ENCODE data around the gene GPR61.

Gene GPR61

GRCh38 chr1:109517337-109517736, 22.3 kb upstream of the GPR61 start:
- Histone ChIP-seq H3K18ac (ENCODE audit: low read length) (no peak overlapping the region), H2AK5ac (ENCODE audit: low read depth, low read length) (no peak overlapping the region), H3K4me1 (ENCODE audit: control insufficient read depth in 2 of 2, insufficient read depth in 1 of 2, low read depth in 1 of 2, low read length in 2 of 2) (peaks cover 0 to 9% of the 10 kb centered on the region in 2 donors)

GRCh38 chr1:109521002-109521951, 18.4 kb upstream of the GPR61 start:
- Histone ChIP-seq H3K18ac (ENCODE audit: low read length) (no peak overlapping the region), H4K91ac (ENCODE audit: low read depth, low read length, poor library complexity) (no peak overlapping the region), H4K8ac (ENCODE audit: low read depth, low read length) (no peak overlapping the region), H2BK120ac (ENCODE audit: low read depth, low read length) (no peak overlapping the region), H3K4ac (ENCODE audit: low read length) (no peak overlapping the region), H3K36me3 (replicated peaks in 1 of 2; ENCODE audit: control insufficient read depth in 2 of 2, insufficient read depth in 2 of 2, low read length in 2 of 2) (no peaks in the 10 kb centered on the region), H2BK15ac (ENCODE audit: low read length) (no peak overlapping the region), H3K14ac (ENCODE audit: low read length) (no peak overlapping the region), H3K27me3 (ENCODE audit: control insufficient read depth in 3 of 3, insufficient read depth in 3 of 3, low read depth in 1 of 3, low read length in 3 of 3) (peaks cover 0 to 54% (median 0%) of the 10 kb centered on the region in 3 experiments), H2BK5ac (ENCODE audit: low read length) (no peak overlapping the region), H3K4me1 (ENCODE audit: control insufficient read depth in 2 of 2, insufficient read depth in 1 of 2, low read depth in 1 of 2, low read length in 2 of 2) (peaks cover 0 to 9% of the 10 kb centered on the region in 2 donors), H3K4me2 (ENCODE audit: insufficient read depth, low read length, poor library complexity, severe bottlenecking) (no peak overlapping the region), H3K79me1 (ENCODE audit: low read depth, low read length) (no peaks in the 10 kb centered on the region), H3K9ac (ENCODE audit: low read depth, low read length, poor library complexity) (no peak overlapping the region), H3K9me3 (replicated peaks in 1 of 2; ENCODE audit: control insufficient read depth in 2 of 2, insufficient read depth in 1 of 2, low read depth in 1 of 2, low read length in 2 of 2) (no peaks in the 10 kb centered on the region), H3K27ac (replicated peaks; ENCODE audit: low read length) (no peak overlapping the region), H3K4me3 (ENCODE audit: low read length in 2 of 2) (no peak overlapping the region), H2BK12ac (ENCODE audit: low read length) (no peak overlapping the region), H2AFZ (ENCODE audit: low read length) (peak overlapping the region; percentile 15), H2AK5ac (ENCODE audit: low read depth, low read length) (no peak overlapping the region), H3K23ac (ENCODE audit: low read depth, low read length, poor library complexity) (no peak overlapping the region)
- DNase-seq (ENCODE audit: low spot score), result no peak
- WGBS, 2 donors (ENCODE audit: extremely low coverage in 2 of 2, insufficient read length in 2 of 2, insufficient replicate concordance in 1 of 2), result no CpG with 5 or more reads among the region's 14 CpGs

More at GRCh38 chr1:109517337-109517736, 22.3 kb upstream of the GPR61 start:
- Histone ChIP-seq H2BK5ac (ENCODE audit: low read length) (no peak overlapping the region), H3K14ac (ENCODE audit: low read length) (no peak overlapping the region), H3K79me1 (ENCODE audit: low read depth, low read length) (no peaks in the 10 kb centered on the region), H2BK15ac (ENCODE audit: low read length) (no peak overlapping the region), H3K23ac (ENCODE audit: low read depth, low read length, poor library complexity) (no peak overlapping the region), H3K27ac (replicated peaks; ENCODE audit: low read length) (no peak overlapping the region), H2BK120ac (ENCODE audit: low read depth, low read length) (no peak overlapping the region), H3K27me3 (ENCODE audit: control insufficient read depth in 3 of 3, insufficient read depth in 3 of 3, low read depth in 1 of 3, low read length in 3 of 3) (peaks cover 0 to 43% (median 3%) of the 10 kb centered on the region in 3 experiments), H4K8ac (ENCODE audit: low read depth, low read length) (no peak overlapping the region), H3K36me3 (replicated peaks in 1 of 2; ENCODE audit: control insufficient read depth in 2 of 2, insufficient read depth in 2 of 2, low read length in 2 of 2) (no peaks in the 10 kb centered on the region), H3K9me3 (replicated peaks in 1 of 2; ENCODE audit: control insufficient read depth in 2 of 2, insufficient read depth in 1 of 2, low read depth in 1 of 2, low read length in 2 of 2) (no peaks in the 10 kb centered on the region), H2BK12ac (ENCODE audit: low read length) (no peak overlapping the region), H3K4me2 (ENCODE audit: insufficient read depth, low read length, poor library complexity, severe bottlenecking) (no peak overlapping the region), H3K4ac (ENCODE audit: low read length) (no peak overlapping the region), H4K91ac (ENCODE audit: low read depth, low read length, poor library complexity) (no peak overlapping the region), H2AFZ (ENCODE audit: low read length) (no peak overlapping the region), H3K9ac (ENCODE audit: low read depth, low read length, poor library complexity) (no peak overlapping the region), H3K4me3 (ENCODE audit: low read length in 2 of 2) (no peak overlapping the region)
- WGBS, 2 donors (ENCODE audit: extremely low coverage in 2 of 2, insufficient read length in 2 of 2, insufficient replicate concordance in 1 of 2), result no CpG with 5 or more reads among the region's 5 CpGs
- no peak for DNase-seq (ENCODE audit: low spot score)

- no peak overlapping the region for H3K27ac ChIP-seq (replicated peaks; ENCODE audit: low read length)
- H4K8ac ChIP-seq (ENCODE audit: low read depth, low read length), result no peak overlapping the region
- H3K9ac ChIP-seq (ENCODE audit: low read depth, low read length, poor library complexity), result no peak overlapping the region
- no peak overlapping the region for H3K23ac ChIP-seq (ENCODE audit: low read depth, low read length, poor library complexity)
- no peaks in the 10 kb centered on the region for H3K36me3 ChIP-seq (replicated peaks in 1 of 2; ENCODE audit: control insufficient read depth in 2 of 2, insufficient read depth in 2 of 2, low read length in 2 of 2)
- H4K91ac ChIP-seq (ENCODE audit: low read depth, low read length, poor library complexity), result no peak overlapping the region
- H2AK5ac ChIP-seq (ENCODE audit: low read depth, low read length), result no peak overlapping the region
- H2BK12ac ChIP-seq (ENCODE audit: low read length), result no peak overlapping the region
- no peak overlapping the region for H3K18ac ChIP-seq (ENCODE audit: low read length)
- no peak overlapping the region for H3K4me2 ChIP-seq (ENCODE audit: insufficient read depth, low read length, poor library complexity, severe bottlenecking)
- no peak overlapping the region for H2BK15ac ChIP-seq (ENCODE audit: low read length)
- no peaks in the 10 kb centered on the region for H3K79me1 ChIP-seq (ENCODE audit: low read depth, low read length)
- peaks cover 0 to 52% (median 0%) of the 10 kb centered on the region in 3 experiments for H3K27me3 ChIP-seq (ENCODE audit: control insufficient read depth in 3 of 3, insufficient read depth in 3 of 3, low read depth in 1 of 3, low read length in 3 of 3)
- WGBS, 2 donors (ENCODE audit: extremely low coverage in 2 of 2, insufficient read length in 2 of 2, insufficient replicate concordance in 1 of 2), result no CpG with 5 or more reads among the region's 7 CpGs
- no peak overlapping the region for H2BK5ac ChIP-seq (ENCODE audit: low read length)
- H2BK120ac ChIP-seq (ENCODE audit: low read depth, low read length), result no peak overlapping the region
- no peak for DNase-seq (ENCODE audit: low spot score)
- H3K4ac ChIP-seq (ENCODE audit: low read length), result no peak overlapping the region
- H3K9me3 ChIP-seq (replicated peaks in 1 of 2; ENCODE audit: control insufficient read depth in 2 of 2, insufficient read depth in 1 of 2, low read depth in 1 of 2, low read length in 2 of 2), result no peaks in the 10 kb centered on the region
- H2AFZ ChIP-seq (ENCODE audit: low read length), result no peak overlapping the region
- H3K4me3 ChIP-seq (ENCODE audit: low read length in 2 of 2), result no peak overlapping the region
- H3K4me1 ChIP-seq (ENCODE audit: control insufficient read depth in 2 of 2, insufficient read depth in 1 of 2, low read depth in 1 of 2, low read length in 2 of 2), result peaks cover 0 to 9% of the 10 kb centered on the region in 2 donors
- no peak overlapping the region for H3K14ac ChIP-seq (ENCODE audit: low read length)
Observed at GRCh38 chr1:109522026-109522425, 17.6 kb upstream of the GPR61 start.

- no peak overlapping the region for H3K18ac ChIP-seq (ENCODE audit: low read length)
- no peak overlapping the region for H4K91ac ChIP-seq (ENCODE audit: low read depth, low read length, poor library complexity)
- no peak overlapping the region for H2BK120ac ChIP-seq (ENCODE audit: low read depth, low read length)
- no peak overlapping the region for H3K9ac ChIP-seq (ENCODE audit: low read depth, low read length, poor library complexity)
- no peak overlapping the region for H3K14ac ChIP-seq (ENCODE audit: low read length)
- no peaks in the 10 kb centered on the region for H3K9me3 ChIP-seq (replicated peaks in 1 of 2; ENCODE audit: control insufficient read depth in 2 of 2, insufficient read depth in 1 of 2, low read depth in 1 of 2, low read length in 2 of 2)
- no CpG with 5 or more reads among the region's 2 CpGs for WGBS, 2 donors (ENCODE audit: extremely low coverage in 2 of 2, insufficient read length in 2 of 2, insufficient replicate concordance in 1 of 2)
- no peak overlapping the region for H2BK12ac ChIP-seq (ENCODE audit: low read length)
- DNase-seq (ENCODE audit: low spot score), result no peak
- no peak overlapping the region for H2AFZ ChIP-seq (ENCODE audit: low read length)
- H3K4me2 ChIP-seq (ENCODE audit: insufficient read depth, low read length, poor library complexity, severe bottlenecking), result no peak overlapping the region
- H3K27me3 ChIP-seq (ENCODE audit: control insufficient read depth in 3 of 3, insufficient read depth in 3 of 3, low read depth in 1 of 3, low read length in 3 of 3), result peaks cover 0 to 61% (median 0%) of the 10 kb centered on the region in 3 experiments
- no peak overlapping the region for H2AK5ac ChIP-seq (ENCODE audit: low read depth, low read length)
- peaks cover 0 to 9% of the 10 kb centered on the region in 2 donors for H3K4me1 ChIP-seq (ENCODE audit: control insufficient read depth in 2 of 2, insufficient read depth in 1 of 2, low read depth in 1 of 2, low read length in 2 of 2)
- no peak overlapping the region for H4K8ac ChIP-seq (ENCODE audit: low read depth, low read length)
- H3K4ac ChIP-seq (ENCODE audit: low read length), result no peak overlapping the region
- no peak overlapping the region for H2BK15ac ChIP-seq (ENCODE audit: low read length)
- H3K79me1 ChIP-seq (ENCODE audit: low read depth, low read length), result no peaks in the 10 kb centered on the region
- H2BK5ac ChIP-seq (ENCODE audit: low read length), result no peak overlapping the region
- no peaks in the 10 kb centered on the region for H3K36me3 ChIP-seq (replicated peaks in 1 of 2; ENCODE audit: control insufficient read depth in 2 of 2, insufficient read depth in 2 of 2, low read length in 2 of 2)
- no peak overlapping the region for H3K4me3 ChIP-seq (ENCODE audit: low read length in 2 of 2)
- no peak overlapping the region for H3K23ac ChIP-seq (ENCODE audit: low read depth, low read length, poor library complexity)
- no peak overlapping the region for H3K27ac ChIP-seq (replicated peaks; ENCODE audit: low read length)
Observed at GRCh38 chr1:109523706-109524105, 16.0 kb upstream of the GPR61 start.
